ENCODE data around the gene ZP2. TPM values are rescaled to one million over a fixed set of nuclear protein-coding genes. Genes with fewer than 3 reads are reported as not detected.
"Not testable (repeated sequence)": the region's sequence is repeated elsewhere in the genome, so short reads cannot be mapped to it uniquely, and the experiment has no call there.

Gene ZP2
- polyA plus RNA-seq, 1 experiment, result not detected

DNA sequence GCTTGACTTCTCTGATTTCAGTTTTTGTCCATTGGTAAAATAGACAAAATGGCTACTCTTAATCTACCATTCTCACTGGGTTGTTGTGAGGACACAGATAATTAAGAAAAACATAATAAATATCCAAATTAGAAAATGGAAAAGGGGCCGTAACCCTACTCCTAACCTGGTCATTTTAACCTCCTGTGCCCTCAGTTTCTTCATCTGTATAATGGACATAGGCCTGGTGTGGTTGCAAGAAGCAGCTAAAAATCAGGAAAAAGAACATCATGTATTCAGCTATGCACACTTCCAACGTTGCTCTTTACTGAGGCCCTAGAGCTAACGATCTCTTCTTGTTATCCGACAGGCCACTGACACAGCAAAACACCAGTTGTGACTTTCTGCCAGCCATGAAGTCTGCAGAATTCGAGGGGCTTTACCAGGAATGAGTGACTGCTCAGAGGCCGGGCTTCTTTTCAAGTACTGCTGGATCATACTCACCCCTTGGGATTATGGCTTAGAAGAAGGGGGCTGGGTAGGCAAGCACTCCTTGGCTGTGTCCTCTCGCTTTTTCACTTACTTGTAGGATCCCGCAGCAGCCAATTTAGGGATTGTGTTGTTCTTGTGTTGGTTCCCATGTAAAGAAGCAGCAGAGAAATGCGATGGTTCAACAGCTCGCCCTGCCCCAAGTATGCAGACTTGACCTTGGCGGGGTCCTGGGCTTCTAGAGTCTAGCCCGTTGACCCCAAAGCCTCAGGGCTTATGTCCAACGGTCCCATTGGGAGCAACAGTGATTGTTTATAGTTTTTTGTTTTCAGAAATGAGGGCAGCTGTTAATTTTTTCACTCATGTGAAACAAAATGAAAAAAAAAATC, 32.0 kb downstream of the ZP2 start:
- H3K36me3 ChIP-seq (ENCODE audit: control insufficient read depth, insufficient read depth, low read length), result peaks cover 2% of the 10 kb centered on the region; the same call in 1 of the 2 replicates
- TF ChIP-seq CTCF (IDR thresholded peaks at IDR 0.05; ENCODE audit: insufficient read depth, low read depth, low read length), result no peak
- ChIA-PET POLR2A (no interaction called here), CTCF (interaction anchor here (4.0 kb wide), 1 partner anchor 10 kb away, joined by 30 read pairs; no protein-coding TSS in a partner anchor)
- no peaks in the 10 kb centered on the region for H3K27me3 ChIP-seq (ENCODE audit: control insufficient read depth, insufficient read depth, low read length)
- H3K4me3 ChIP-seq (ENCODE audit: low read depth, low read length), result no peak overlapping the region
- no peak for DNase-seq (ENCODE audit: low read depth)

- H3K36me3 ChIP-seq (ENCODE audit: control insufficient read depth, insufficient read depth, low read length), result peaks cover 6% of the 10 kb centered on the region
- no peak for TF ChIP-seq CTCF (IDR thresholded peaks at IDR 0.05; ENCODE audit: insufficient read depth, low read depth, low read length)
- ChIA-PET POLR2A (no interaction called here), CTCF (interaction anchor here (0.6 to 4.0 kb wide), 2 partner anchors 14 to 59 kb away, joined by 4 to 30 read pairs; no protein-coding TSS in a partner anchor)
- no peak overlapping the region for H3K4me3 ChIP-seq (ENCODE audit: low read depth, low read length)
- H3K27me3 ChIP-seq (ENCODE audit: control insufficient read depth, insufficient read depth, low read length), result no peaks in the 10 kb centered on the region
- no peak for DNase-seq (ENCODE audit: low read depth)
Measured at GRCh38 chr16:21175397-21175796, 36.0 kb downstream of the ZP2 start.

GRCh38 chr16:21172650-21173049, 38.7 kb downstream of the ZP2 start:
- DNase-seq (ENCODE audit: low read depth), result no peak
- Histone ChIP-seq H3K36me3 (ENCODE audit: control insufficient read depth, insufficient read depth, low read length) (peaks cover 6% of the 10 kb centered on the region), H3K4me3 (ENCODE audit: low read depth, low read length) (no peak overlapping the region), H3K27me3 (ENCODE audit: control insufficient read depth, insufficient read depth, low read length) (no peaks in the 10 kb centered on the region)
- CTCF ChIA-PET, result interaction anchor here (0.6 to 1.7 kb wide), 3 partner anchors 10 to 118 kb away, joined by 3 to 7 read pairs (median 3); no protein-coding TSS in a partner anchor
- POLR2A ChIA-PET, result no interaction called here
- TF ChIP-seq CTCF (IDR thresholded peaks at IDR 0.05; ENCODE audit: insufficient read depth, low read depth, low read length), result no peak

- H3K36me3 ChIP-seq (ENCODE audit: control insufficient read depth, insufficient read depth, low read length); H3K27me3 ChIP-seq (ENCODE audit: control insufficient read depth, insufficient read depth, low read length); POLR2A ChIA-PET; H3K4me3 ChIP-seq (ENCODE audit: low read depth, low read length); DNase-seq (ENCODE audit: low read depth): not testable (repeated sequence)
- CTCF ChIA-PET, result interaction anchor here (2.6 kb wide), 1 partner anchor 18 kb away, joined by 10 read pairs; no protein-coding TSS in a partner anchor
Measured at GRCh38 chr16:21170116-21170515, 41.3 kb downstream of the ZP2 start.

- H3K36me3 ChIP-seq (ENCODE audit: control insufficient read depth, insufficient read depth, low read length), result peaks cover 8% of the 10 kb centered on the region
- ChIA-PET CTCF (interaction anchor here (1.1 to 2.6 kb wide), 4 partner anchors 8 to 131 kb away, joined by 3 to 10 read pairs (median 4); no protein-coding TSS in a partner anchor), POLR2A (no interaction called here)
- TF ChIP-seq CTCF (IDR thresholded peaks at IDR 0.05; ENCODE audit: insufficient read depth, low read depth, low read length), result no peak
- no peaks in the 10 kb centered on the region for H3K27me3 ChIP-seq (ENCODE audit: control insufficient read depth, insufficient read depth, low read length)
- no peak for DNase-seq (ENCODE audit: low read depth)
- H3K4me3 ChIP-seq (ENCODE audit: low read depth, low read length), result no peak overlapping the region
Measured at GRCh38 chr16:21169249-21169981, 42.0 kb downstream of the ZP2 start.
